ENCODE measurements around the gene NCAM1.

DNA sequence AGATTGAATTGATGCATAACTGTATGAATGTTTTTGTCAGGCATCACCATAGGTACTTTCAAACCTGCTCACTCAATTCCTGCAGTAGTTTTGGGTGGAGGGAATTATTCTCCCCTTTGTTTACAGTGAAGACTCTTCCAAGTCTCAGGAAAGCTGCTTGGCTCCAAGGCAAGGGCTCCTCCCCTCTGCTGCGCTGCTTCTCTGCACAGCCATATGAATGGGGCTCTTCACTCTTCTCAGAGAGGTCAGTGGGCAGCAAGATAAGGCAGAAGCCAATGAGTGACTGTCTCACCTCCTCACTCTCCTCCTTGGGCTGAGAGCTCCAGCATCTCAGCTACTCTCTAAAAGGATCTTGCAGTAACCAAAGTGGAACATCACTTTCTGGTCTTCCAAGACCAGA, 187.4 kb downstream of the NCAM1 start:
- TF ChIP-seq, protein P1, sequence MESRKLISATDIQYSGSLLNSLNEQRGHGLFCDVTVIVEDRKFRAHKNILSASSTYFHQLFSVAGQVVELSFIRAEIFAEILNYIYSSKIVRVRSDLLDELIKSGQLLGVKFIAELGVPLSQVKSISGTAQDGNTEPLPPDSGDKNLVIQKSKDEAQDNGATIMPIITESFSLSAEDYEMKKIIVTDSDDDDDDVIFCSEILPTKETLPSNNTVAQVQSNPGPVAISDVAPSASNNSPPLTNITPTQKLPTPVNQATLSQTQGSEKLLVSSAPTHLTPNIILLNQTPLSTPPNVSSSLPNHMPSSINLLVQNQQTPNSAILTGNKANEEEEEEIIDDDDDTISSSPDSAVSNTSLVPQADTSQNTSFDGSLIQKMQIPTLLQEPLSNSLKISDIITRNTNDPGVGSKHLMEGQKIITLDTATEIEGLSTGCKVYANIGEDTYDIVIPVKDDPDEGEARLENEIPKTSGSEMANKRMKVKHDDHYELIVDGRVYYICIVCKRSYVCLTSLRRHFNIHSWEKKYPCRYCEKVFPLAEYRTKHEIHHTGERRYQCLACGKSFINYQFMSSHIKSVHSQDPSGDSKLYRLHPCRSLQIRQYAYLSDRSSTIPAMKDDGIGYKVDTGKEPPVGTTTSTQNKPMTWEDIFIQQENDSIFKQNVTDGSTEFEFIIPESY (CRISPR knock-in tag; IDR thresholded peaks at IDR 0.05), result no peak
- TF ChIP-seq, protein P2, sequence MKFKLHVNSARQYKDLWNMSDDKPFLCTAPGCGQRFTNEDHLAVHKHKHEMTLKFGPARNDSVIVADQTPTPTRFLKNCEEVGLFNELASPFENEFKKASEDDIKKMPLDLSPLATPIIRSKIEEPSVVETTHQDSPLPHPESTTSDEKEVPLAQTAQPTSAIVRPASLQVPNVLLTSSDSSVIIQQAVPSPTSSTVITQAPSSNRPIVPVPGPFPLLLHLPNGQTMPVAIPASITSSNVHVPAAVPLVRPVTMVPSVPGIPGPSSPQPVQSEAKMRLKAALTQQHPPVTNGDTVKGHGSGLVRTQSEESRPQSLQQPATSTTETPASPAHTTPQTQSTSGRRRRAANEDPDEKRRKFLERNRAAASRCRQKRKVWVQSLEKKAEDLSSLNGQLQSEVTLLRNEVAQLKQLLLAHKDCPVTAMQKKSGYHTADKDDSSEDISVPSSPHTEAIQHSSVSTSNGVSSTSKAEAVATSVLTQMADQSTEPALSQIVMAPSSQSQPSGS (CRISPR knock-in tag; IDR thresholded peaks at IDR 0.05), result no peak
- no peak for TF ChIP-seq POLR2A (conservative IDR thresholded peaks at IDR 0.05)
- no peak for TF ChIP-seq SP2 (IDR thresholded peaks at IDR 0.05; ENCODE audit: extremely low read depth, low read depth, low read length, poor library complexity, severe bottlenecking)
- TF ChIP-seq HDAC6 (IDR thresholded peaks at IDR 0.05; ENCODE audit: low read depth, low read length), result no peak
- TF ChIP-seq, protein P3, sequence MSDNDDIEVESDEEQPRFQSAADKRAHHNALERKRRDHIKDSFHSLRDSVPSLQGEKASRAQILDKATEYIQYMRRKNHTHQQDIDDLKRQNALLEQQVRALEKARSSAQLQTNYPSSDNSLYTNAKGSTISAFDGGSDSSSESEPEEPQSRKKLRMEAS (CRISPR knock-in tag; IDR thresholded peaks at IDR 0.05), result no peak

Measured in K562 (cell line).